Neural progenitor cell (in vitro differentiated cells): ENCODE results near the gene ODAD4. TPM values are rescaled to one million over a fixed set of nuclear protein-coding genes. Genes with fewer than 3 reads are reported as not detected.

ENCODE experiments used
- DNase-seq: peaks from one replicate; pipeline ENCODE4 v3.0.0-alpha.2; 2016; ENCODE audit warnings: low spot score
- H2AFZ ChIP-seq: fragments of 200-600 bp; sonication (generic); replicated peaks from 2 replicates; pipeline ENCODE4 v1.6.1; 2016; ENCODE audit warnings: antibody characterized with exemption
- H3F3A ChIP-seq: fragments of 200-600 bp; sonication (generic); 2 replicates; pipeline ENCODE4 v1.6.1; 2016; ENCODE audit warnings: antibody characterized with exemption, low read depth
- H3K27ac ChIP-seq: fragments of 200-600 bp; sonication (generic); 2 replicates; pipeline ENCODE4 v1.5.1; 2016; ENCODE audit warnings: mild to moderate bottlenecking
- H3K27me3 ChIP-seq: fragments of 200-600 bp; sonication (generic); 2 replicates; pipeline ENCODE4 v1.6.1; 2016; ENCODE audit warnings: mild to moderate bottlenecking, moderate library complexity
- H3K36me3 ChIP-seq: fragments of 200-600 bp; sonication (generic); 2 replicates; pipeline ENCODE4 v1.5.1; 2016
- H3K4me1 ChIP-seq: fragments of 200-600 bp; sonication (generic); 2 replicates; pipeline ENCODE4 v1.6.1; 2016; ENCODE audit warnings: mixed run types
- H3K4me2 ChIP-seq: fragments of 200-600 bp; sonication (generic); 2 replicates; pipeline ENCODE4 v1.6.1; 2016
- H3K4me3 ChIP-seq: fragments of 200-600 bp; sonication (generic); 2 replicates; pipeline ENCODE4 v1.5.1; 2016
- H3K79me2 ChIP-seq: fragments of 200-600 bp; sonication (generic); 2 replicates; pipeline ENCODE4 v1.6.1; 2016; ENCODE audit warnings: low read depth
- H3K9ac ChIP-seq: fragments of 200-600 bp; sonication (generic); 2 replicates; pipeline ENCODE4 v1.6.1; 2016
- H3K9me3 ChIP-seq: fragments of 200-600 bp; sonication (generic); 2 replicates; pipeline ENCODE4 v1.5.1; 2016; ENCODE audit warnings: low read depth
- H4K20me1 ChIP-seq: fragments of 200-600 bp; sonication (generic); 2 replicates; pipeline ENCODE4 v1.6.1; 2016; ENCODE audit warnings: low read depth
- H3K27ac Mint-ChIP-seq: 3 replicates; pipeline ENCODE4 v1.8.0; 2021; ENCODE audit warnings: mixed read lengths
- H3K27me3 Mint-ChIP-seq: 2 replicates; pipeline ENCODE4 v1.8.0; 2022; ENCODE audit warnings: low read depth, mild to moderate bottlenecking, inconsistent platforms, moderate library complexity, mixed read lengths; ENCODE audit not compliant: insufficient read depth
- H3K36me3 Mint-ChIP-seq: 3 replicates; pipeline ENCODE4 v1.8.0; 2021; ENCODE audit warnings: mixed read lengths
- H3K4me1 Mint-ChIP-seq: 3 replicates; pipeline ENCODE4 v1.8.0; 2021; ENCODE audit warnings: mixed read lengths
- H3K4me3 Mint-ChIP-seq: 3 replicates; pipeline ENCODE4 v1.8.0; 2021; ENCODE audit warnings: mild to moderate bottlenecking, moderate library complexity, mixed read lengths
- H3K9me3 Mint-ChIP-seq: 3 replicates; pipeline ENCODE4 v1.8.0; 2020; ENCODE audit warnings: mixed read lengths
- CTCF ChIP-seq: fragments of 200-600 bp; sonication (generic); IDR thresholded peaks from 2 replicates; pipeline ENCODE4 v1.5.1; 2017; ENCODE audit warnings: antibody characterized with exemption, mild to moderate bottlenecking
- EZH2 ChIP-seq: fragments of 200-600 bp; sonication (generic); IDR thresholded peaks from 2 replicates; pipeline ENCODE4 v1.6.1; 2017; ENCODE audit warnings: antibody characterized with exemption, mild to moderate bottlenecking, moderate library complexity
- EZH2phosphoT487 ChIP-seq: fragments of 200-600 bp; sonication (generic); IDR thresholded peaks from 2 replicates; pipeline ENCODE4 v1.6.1; 2017; ENCODE audit warnings: antibody characterized with exemption
- total RNA-seq: library from RNA; depleted of rRNA; stranded (reverse); fragments of >200 nt; gene quantifications from 2 replicates; pipeline ENCODE4 v1.2.3, GENCODE V29; 2015; ENCODE audit warnings: low replicate concordance

Gene ODAD4
- total RNA-seq, 1 donor from 2014 or later, result 4.1 TPM

GRCh38 chr17:41894791-41895331, 35.6 kb upstream of the ODAD4 start:
- H3K36me3 Mint-ChIP-seq, result peaks cover 45% of the 10 kb centered on the region
- Histone ChIP-seq H3K9me3 (no peaks in the 10 kb centered on the region), H3K4me3 (no peak overlapping the region), H3K79me2 (peaks cover 2% of the 10 kb centered on the region), H4K20me1 (peaks cover 8% of the 10 kb centered on the region), H3K9ac (no peak overlapping the region), H2AFZ (no peak overlapping the region), H3F3A (peaks cover 6% of the 10 kb centered on the region), H3K36me3 (peaks cover 9% of the 10 kb centered on the region), H3K27me3 (no peaks in the 10 kb centered on the region), H3K27ac (peak overlapping the region; percentile 46), H3K4me1 (no peaks in the 10 kb centered on the region), H3K4me2 (no peak overlapping the region)
- H3K4me1 Mint-ChIP-seq, result peaks cover 10% of the 10 kb centered on the region
- no peak for DNase-seq
- H3K27ac Mint-ChIP-seq, result no peak overlapping the region
- H3K27me3 Mint-ChIP-seq, result peaks cover 6% of the 10 kb centered on the region
- no peaks in the 10 kb centered on the region for H3K9me3 Mint-ChIP-seq
- no peak overlapping the region for H3K4me3 Mint-ChIP-seq
- no peak for TF ChIP-seq CTCF
- TF ChIP-seq EZH2phosphoT487, result no peak
- TF ChIP-seq EZH2, result no peak

GRCh38 chr17:41895617-41896016, 34.8 kb upstream of the ODAD4 start:
- H3K9ac ChIP-seq, result no peak overlapping the region
- H3K9me3 ChIP-seq, result no peaks in the 10 kb centered on the region
- no peak for DNase-seq
- H3K36me3 ChIP-seq, result peaks cover 6% of the 10 kb centered on the region
- Mint-ChIP-seq H3K27ac (peak overlapping the region; percentile 4), H3K4me1 (peaks cover 10% of the 10 kb centered on the region), H3K9me3 (no peaks in the 10 kb centered on the region), H3K36me3 (peaks cover 43% of the 10 kb centered on the region), H3K4me3 (no peak overlapping the region), H3K27me3 (peaks cover 6% of the 10 kb centered on the region)
- H4K20me1 ChIP-seq, result peaks cover 8% of the 10 kb centered on the region
- H3K4me2 ChIP-seq, result no peak overlapping the region
- H3K79me2 ChIP-seq, result no peaks in the 10 kb centered on the region
- H3F3A ChIP-seq, result peaks cover 5% of the 10 kb centered on the region
- no peaks in the 10 kb centered on the region for H3K27me3 ChIP-seq
- TF ChIP-seq EZH2 (no peak), CTCF (no peak), EZH2phosphoT487 (no peak)
- no peaks in the 10 kb centered on the region for H3K4me1 ChIP-seq
- H2AFZ ChIP-seq, result no peak overlapping the region
- H3K4me3 ChIP-seq, result no peak overlapping the region
- no peak overlapping the region for H3K27ac ChIP-seq

DNA sequence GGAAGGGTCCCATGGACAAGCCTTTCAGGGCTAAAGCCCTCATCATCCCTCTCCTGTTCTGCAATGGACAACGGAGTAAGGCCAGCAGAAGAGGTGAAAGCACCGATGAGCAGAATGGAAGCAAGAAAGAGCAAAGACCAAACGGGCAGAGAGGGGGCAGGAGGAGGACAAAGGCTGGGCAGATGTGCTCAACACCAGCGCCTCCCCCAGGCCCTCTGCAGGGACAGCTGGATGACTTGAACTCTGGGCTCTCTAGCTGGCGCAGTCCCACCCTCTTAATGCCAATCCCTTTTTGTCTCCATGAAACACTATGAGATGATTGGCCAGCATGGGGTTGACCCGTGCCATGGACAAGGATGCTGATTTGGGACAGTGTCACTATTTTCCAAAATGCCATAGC, 33.7 kb upstream of the ODAD4 start:
- H3K4me3 ChIP-seq, result no peak overlapping the region
- no peaks in the 10 kb centered on the region for H3K9me3 ChIP-seq
- H2AFZ ChIP-seq, result no peak overlapping the region
- peaks cover 10% of the 10 kb centered on the region for H3K4me1 Mint-ChIP-seq
- peaks cover 8% of the 10 kb centered on the region for H4K20me1 ChIP-seq
- no peaks in the 10 kb centered on the region for H3K27me3 ChIP-seq
- no peak overlapping the region for H3K27ac ChIP-seq
- peaks cover 10% of the 10 kb centered on the region for H3K27me3 Mint-ChIP-seq
- no peaks in the 10 kb centered on the region for H3K4me1 ChIP-seq
- no peaks in the 10 kb centered on the region for H3K79me2 ChIP-seq
- peaks cover 5% of the 10 kb centered on the region for H3F3A ChIP-seq
- no peak for TF ChIP-seq EZH2
- no peak for TF ChIP-seq EZH2phosphoT487
- no peak for TF ChIP-seq CTCF
- DNase-seq, result no peak
- H3K36me3 Mint-ChIP-seq, result peaks cover 50% of the 10 kb centered on the region
- H3K27ac Mint-ChIP-seq, result peak overlapping the region; percentile 34
- H3K4me3 Mint-ChIP-seq, result no peak overlapping the region
- H3K9me3 Mint-ChIP-seq, result no peaks in the 10 kb centered on the region
- H3K9ac ChIP-seq, result no peak overlapping the region
- H3K4me2 ChIP-seq, result no peak overlapping the region
- H3K36me3 ChIP-seq, result peaks cover 4% of the 10 kb centered on the region
